H1 (cell line): Measurements from ENCODE around the gene GULP1. TPM values are rescaled to one million over a fixed set of nuclear protein-coding genes. Genes with fewer than 3 reads are reported as not detected.

Experiments used
- GTF2F1 ChIP-seq: IDR thresholded peaks from 2 replicates; pipeline ENCODE4 v1.6.1; 2012; ENCODE audit warnings: low read depth, low read length, improper control_type of control experiment, borderline replicate concordance
- HDAC2 ChIP-seq, 2 experiments: fragments of 300-600 bp in 1 of 2; sonication (generic) in 1 of 2; IDR thresholded peaks; 2 replicates each; pipeline ENCODE4 v1.6.1; 2011 to 2012; ENCODE audit warnings: low read depth in 2 of 2, low read length in 2 of 2, mild to moderate bottlenecking in 2 of 2, moderate library complexity in 2 of 2, borderline replicate concordance in 1 of 2, inconsistent platforms in 1 of 2
- KDM1A ChIP-seq: fragments of 200-600, 300-600 bp; sonication (generic); IDR thresholded peaks from 2 replicates; pipeline ENCODE4 v1.7.1; 2016; ENCODE audit warnings: mild to moderate bottlenecking, low read length, borderline replicate concordance
- KDM5A ChIP-seq: fragments of 200-600 bp; IDR thresholded peaks from 2 replicates; pipeline ENCODE4 v1.7.1; 2012; ENCODE audit warnings: mild to moderate bottlenecking, low read length, inconsistent platforms, mixed read lengths
- PHF8 ChIP-seq: fragments of 200-600 bp; sonication (generic); conservative IDR thresholded peaks from 2 replicates; pipeline ENCODE4 v1.7.1; 2012; ENCODE audit warnings: low read depth, mild to moderate bottlenecking, inconsistent platforms, low read length, moderate library complexity
- SRF ChIP-seq: IDR thresholded peaks from 2 replicates; pipeline ENCODE4 v1.6.1; 2011; ENCODE audit warnings: mild to moderate bottlenecking, low read depth, low read length, moderate library complexity
- SUZ12 ChIP-seq: fragments of 200-600 bp; sonication (generic); IDR thresholded peaks from 2 replicates; pipeline ENCODE4 v1.6.1; 2012; ENCODE audit warnings: mild to moderate bottlenecking, inconsistent platforms, low read length, moderate library complexity, mixed read lengths
- TAF7 ChIP-seq: optimal IDR thresholded peaks from 2 replicates; pipeline ENCODE3; 2011; ENCODE audit warnings: low read depth, mild to moderate bottlenecking, inconsistent platforms, low read length, moderate library complexity, borderline replicate concordance
- YY1 ChIP-seq: IDR thresholded peaks from 2 replicates; pipeline ENCODE4 v1.6.1; 2011; ENCODE audit warnings: low read depth, mild to moderate bottlenecking, low read length
- polyA plus RNA-seq, 7 experiments: library from polyadenylated mRNA; depleted of rRNA in 3 of 7; stranded (reverse) in 5 of 7; unstranded in 2 of 7; fragments of >200 nt in 5 of 7; fragments of 200-250 nt in 2 of 7; gene quantifications; 1 replicate in 5 of 7; 2 replicates in 1 of 7; 4 replicates in 1 of 7; pipeline versions ENCODE4 v1.2.1 to v1.2.3, GENCODE V29; 2011 to 2013; ENCODE audit warnings: missing spikeins in 2 of 7, mixed read lengths in 2 of 7
- total RNA-seq: library from RNA; stranded (reverse); fragmentation: NEBNext Ultra II Directional; extraction: Animal tissue kit (Norgen Biotek cat#: 25700); gene quantifications from 2 replicates; pipeline ENCODE4 v1.2.1, GENCODE V29; 2021

The GULP1 gene
- total and polyA plus RNA-seq, 2 of the 8 experiments (the other 6 are each of a cell fraction or from before 2014, with no cell fraction given) = 69.7 to 139 TPM

DNA sequence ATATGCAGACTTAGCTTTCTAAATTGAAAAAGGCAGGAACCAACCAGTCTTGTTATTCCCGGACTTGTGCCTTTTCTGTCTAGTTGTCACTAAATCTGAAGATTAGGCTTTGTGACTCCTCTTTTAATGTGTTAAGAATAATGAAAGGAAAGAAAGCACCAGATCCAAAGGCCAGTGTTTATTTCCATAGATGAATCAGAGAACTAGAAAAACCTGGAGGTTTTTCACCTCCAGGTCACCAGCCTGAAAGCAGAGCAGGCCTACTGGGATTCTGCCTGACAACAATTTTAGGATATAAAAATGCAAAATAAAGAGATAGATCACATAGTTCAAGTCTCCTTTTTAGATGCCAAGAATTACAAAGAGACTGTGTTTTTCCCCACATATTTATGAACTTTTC lies 160.4 kb downstream of the GULP1 start (continued):
- TF ChIP-seq KDM5A (no peak), KDM1A (no peak), TAF7 (no peak), SUZ12 (no peak), PHF8 (no peak), GTF2F1 (no peak), SRF (no peak), HDAC2 (IDR thresholded peaks at IDR 0.05; ENCODE audit: borderline replicate concordance in 1 of 2, low read depth in 2 of 2, low read length in 2 of 2) (no peak), YY1 (no peak)
- TF ChIP-seq, all 59 proteins: peak for 0
